Measurements from ENCODE around the gene HOOK1. TPM values are rescaled to one million over a fixed set of nuclear protein-coding genes. Genes with fewer than 3 reads are reported as not detected.

Gene HOOK1
- total and polyA plus RNA-seq, 9 donors = 0.15 to 9.9 (median 1.5) TPM

GRCh38 chr1:59857679-59858354 lies 43.1 kb downstream of the HOOK1 start:
- H3K27me3 ChIP-seq = no peaks in the 10 kb centered on the region
- H3K36me3 ChIP-seq = no peaks in the 10 kb centered on the region
- H3K4me1 ChIP-seq (ENCODE audit: insufficient read depth) = no peaks in the 10 kb centered on the region
- WGBS, 3 donors = 82 to 87% (median 83%) methylated on average over 5 of the region's 5 CpGs
- no peak for DNase-seq
- H3K27ac ChIP-seq = no peak overlapping the region
- intact Hi-C loops (cut with DNase I) = no loop called here
- H3K9me3 ChIP-seq = peaks cover 0 to 3% of the 10 kb centered on the region in 2 donors
- no peak overlapping the region for H3K4me3 ChIP-seq
- TF ChIP-seq POLR2A (IDR thresholded peaks at IDR 0.05) (no peak), EP300 (IDR thresholded peaks at IDR 0.05) (no peak), CTCF (IDR thresholded peaks at IDR 0.05) (no peak)

GRCh38 chr1:59866462-59866861 lies 51.7 kb downstream of the HOOK1 start:
- Histone ChIP-seq H3K27me3 (no peaks in the 10 kb centered on the region), H3K9me3 (no peaks in the 10 kb centered on the region), H3K27ac (no peak overlapping the region), H3K36me3 (no peaks in the 10 kb centered on the region), H3K4me3 (no peak overlapping the region), H3K4me1 (ENCODE audit: insufficient read depth) (no peaks in the 10 kb centered on the region)
- TF ChIP-seq CTCF (IDR thresholded peaks at IDR 0.05) = no peak
- TF ChIP-seq EP300 (IDR thresholded peaks at IDR 0.05) = no peak
- no peak for TF ChIP-seq POLR2A (IDR thresholded peaks at IDR 0.05)
- WGBS, 3 donors = 85 to 91% (median 88%) methylated on average over 2 of the region's 2 CpGs
- DNase-seq = no peak
- intact Hi-C loops (cut with DNase I) = no loop called here

GRCh38 chr1:59871746-59872145 lies 57.0 kb downstream of the HOOK1 start:
- no peaks in the 10 kb centered on the region for H3K36me3 ChIP-seq
- DNase-seq = no peak
- H3K9me3 ChIP-seq = no peaks in the 10 kb centered on the region

GRCh38 chr1:59877108-59877682 lies 62.4 kb downstream of the HOOK1 start:
- no peak for DNase-seq
- no peak overlapping the region for H3K4me3 ChIP-seq
- H3K36me3 ChIP-seq = no peaks in the 10 kb centered on the region
- H3K4me1 ChIP-seq (ENCODE audit: insufficient read depth) = no peaks in the 10 kb centered on the region
- intact Hi-C loops (cut with DNase I) = no loop called here
- no peaks in the 10 kb centered on the region for H3K27me3 ChIP-seq
- TF ChIP-seq EP300 (IDR thresholded peaks at IDR 0.05) (no peak), CTCF (IDR thresholded peaks at IDR 0.05) (no peak), POLR2A (IDR thresholded peaks at IDR 0.05) (no peak)
- WGBS, 3 donors = 85 to 93% (median 87%) methylated on average over 2 of the region's 2 CpGs
- H3K9me3 ChIP-seq = no peaks in the 10 kb centered on the region
- no peak overlapping the region for H3K27ac ChIP-seq

More at GRCh38 chr1:59871746-59872145, 57.0 kb downstream of the HOOK1 start:
- Histone ChIP-seq H3K4me1 (ENCODE audit: insufficient read depth) (no peaks in the 10 kb centered on the region), H3K27me3 (no peaks in the 10 kb centered on the region), H3K27ac (no peak overlapping the region), H3K4me3 (no peak overlapping the region)
- TF ChIP-seq CTCF (IDR thresholded peaks at IDR 0.05) = no peak
- TF ChIP-seq POLR2A (IDR thresholded peaks at IDR 0.05) = no peak
- TF ChIP-seq EP300 (IDR thresholded peaks at IDR 0.05) = no peak
- intact Hi-C loops (cut with DNase I) = no loop called here
